Endodermal cell (in vitro differentiated cells): ENCODE data around the gene C5orf24. TPM values are rescaled to one million over a fixed set of nuclear protein-coding genes. Genes with fewer than 3 reads are reported as not detected.

Experiments
- DNase-seq: peaks from one replicate; pipeline ENCODE4 v3.0.0-alpha.2; 2017
- H3K27ac ChIP-seq: 2 replicates; pipeline ENCODE4 v1.5.1; 2013; ENCODE audit warnings: mild to moderate bottlenecking, low read depth, low read length, moderate library complexity
- H3K27me3 ChIP-seq: 2 replicates; pipeline ENCODE4 v1.6.1; 2013; ENCODE audit warnings: mild to moderate bottlenecking, low read length, moderate library complexity; ENCODE audit not compliant: insufficient read depth, control insufficient read depth, poor library complexity, severe bottlenecking
- H3K36me3 ChIP-seq: 2 replicates; pipeline ENCODE4 v1.7.0; 2013; ENCODE audit warnings: mild to moderate bottlenecking, low read length, moderate library complexity; ENCODE audit not compliant: control insufficient read depth, insufficient read depth
- H3K4me1 ChIP-seq: one replicate; pipeline ENCODE4 v1.7.0; 2013; ENCODE audit warnings: low read length; ENCODE audit not compliant: control insufficient read depth, insufficient read depth
- H3K4me3 ChIP-seq: 2 replicates; pipeline ENCODE4 v1.5.1; 2013; ENCODE audit warnings: mild to moderate bottlenecking, low read length, moderate library complexity
- H3K9ac ChIP-seq: 2 replicates; pipeline ENCODE4 v1.6.1; 2013; ENCODE audit warnings: mild to moderate bottlenecking, low read length, moderate library complexity; ENCODE audit not compliant: poor library complexity, severe bottlenecking; ENCODE audit errors: extremely low read depth
- H3K9me3 ChIP-seq: 2 replicates; pipeline ENCODE4 v1.6.1; 2013; ENCODE audit warnings: mild to moderate bottlenecking, low read length, moderate library complexity; ENCODE audit not compliant: control insufficient read depth
- H3K27ac Mint-ChIP-seq: 2 replicates; pipeline ENCODE4 v1.8.0; 2020; ENCODE audit warnings: mixed read lengths
- H3K27me3 Mint-ChIP-seq: 2 replicates; pipeline ENCODE4 v1.8.0; 2021; ENCODE audit warnings: mild to moderate bottlenecking, mixed read lengths; ENCODE audit not compliant: insufficient read depth
- H3K36me3 Mint-ChIP-seq: 2 replicates; pipeline ENCODE4 v1.8.0; 2020; ENCODE audit warnings: low read depth, mixed read lengths
- H3K4me1 Mint-ChIP-seq: 2 replicates; pipeline ENCODE4 v1.8.0; 2020; ENCODE audit warnings: mixed read lengths
- H3K4me3 Mint-ChIP-seq: 2 replicates; pipeline ENCODE4 v1.8.0; 2020; ENCODE audit warnings: mild to moderate bottlenecking, moderate library complexity, mixed read lengths
- H3K9me3 Mint-ChIP-seq: 2 replicates; pipeline ENCODE4 v1.8.0; 2020; ENCODE audit warnings: mild to moderate bottlenecking, mixed read lengths
- WGBS, 2 experiments: methylation state at CpG; one replicate each; pipeline versions ENCODE4 v1.1.5 to v1.1.7; 2013; ENCODE audit warnings: missing lambda C conversion rate in 2 of 2, mixed read lengths in 1 of 2; ENCODE audit not compliant: insufficient coverage in 1 of 2, insufficient read length in 1 of 2; 5-methylcytosine and 5-hydroxymethylcytosine counted together
- long read RNA-seq, 4 experiments: library from polyadenylated mRNA in 2 of 4; library from RNA in 1 of 4; library from capped mRNA in 1 of 4; stranded (forward) in 3 of 4; unstranded in 1 of 4; transcript quantifications; one replicate each; pipeline ENCODE4 v2.0.0, GENCODE V29; 2020 to 2021; ENCODE audit warnings: inconsistent platforms in 1 of 4
- polyA plus RNA-seq, 2 experiments: library from polyadenylated mRNA; stranded (reverse); fragments of 50-300 nt; gene quantifications; one replicate each; pipeline ENCODE4 v1.2.3, GENCODE V29; 2013
- total RNA-seq, 2 donors: library from RNA; stranded (reverse); fragmentation: NEBNext Ultra II Directional in 1 of 2; extraction: Animal tissue kit (Norgen Biotek cat#: 25700) in 1 of 2; gene quantifications; 2 replicates in 1 of 2; 3 replicates in 1 of 2; pipeline ENCODE4 v1.2.1, GENCODE V29; 2021
- TF ChIP-seq, protein P1 (sequence below): fragments of 200-600 bp; sonication (generic); conservative IDR thresholded peaks from 2 replicates; pipeline ENCODE4 v1.5.0; 2021; ENCODE audit warnings: antibody characterized with exemption, mild to moderate bottlenecking

C5orf24 gene
- total RNA-seq = 10 to 100 TPM; 33.8 to 41.0 TPM
- polyA plus RNA-seq (2013, experiment 1 of 2) = 53.6 TPM
- 52.6 TPM for polyA plus RNA-seq (2013, experiment 2 of 2)
- long read RNA-seq, experiment 1, full-length matches to known transcripts = 6 of 20 reads
- long read RNA-seq, experiment 1, partial matches to known transcripts = 0 of 20 reads
- long read RNA-seq, experiment 1, other reads (novel, unspliced or antisense) = 14 of 20 reads
- long read RNA-seq, experiment 2, full-length matches to known transcripts = 36 of 49 reads
- long read RNA-seq, experiment 2, partial matches to known transcripts = 12 of 49 reads
- long read RNA-seq, experiment 2, other reads (novel, unspliced or antisense) = 1 of 49 reads
- long read RNA-seq, experiment 3, full-length matches to known transcripts = 42 of 48 reads
- long read RNA-seq, experiment 3, partial matches to known transcripts = 0 of 48 reads
- long read RNA-seq, experiment 3, other reads (novel, unspliced or antisense) = 6 of 48 reads
- long read RNA-seq, experiment 4, partial matches to known transcripts = 0 of 1 reads
- long read RNA-seq, experiment 4, other reads (novel, unspliced or antisense) = 1 of 1 reads

DNA sequence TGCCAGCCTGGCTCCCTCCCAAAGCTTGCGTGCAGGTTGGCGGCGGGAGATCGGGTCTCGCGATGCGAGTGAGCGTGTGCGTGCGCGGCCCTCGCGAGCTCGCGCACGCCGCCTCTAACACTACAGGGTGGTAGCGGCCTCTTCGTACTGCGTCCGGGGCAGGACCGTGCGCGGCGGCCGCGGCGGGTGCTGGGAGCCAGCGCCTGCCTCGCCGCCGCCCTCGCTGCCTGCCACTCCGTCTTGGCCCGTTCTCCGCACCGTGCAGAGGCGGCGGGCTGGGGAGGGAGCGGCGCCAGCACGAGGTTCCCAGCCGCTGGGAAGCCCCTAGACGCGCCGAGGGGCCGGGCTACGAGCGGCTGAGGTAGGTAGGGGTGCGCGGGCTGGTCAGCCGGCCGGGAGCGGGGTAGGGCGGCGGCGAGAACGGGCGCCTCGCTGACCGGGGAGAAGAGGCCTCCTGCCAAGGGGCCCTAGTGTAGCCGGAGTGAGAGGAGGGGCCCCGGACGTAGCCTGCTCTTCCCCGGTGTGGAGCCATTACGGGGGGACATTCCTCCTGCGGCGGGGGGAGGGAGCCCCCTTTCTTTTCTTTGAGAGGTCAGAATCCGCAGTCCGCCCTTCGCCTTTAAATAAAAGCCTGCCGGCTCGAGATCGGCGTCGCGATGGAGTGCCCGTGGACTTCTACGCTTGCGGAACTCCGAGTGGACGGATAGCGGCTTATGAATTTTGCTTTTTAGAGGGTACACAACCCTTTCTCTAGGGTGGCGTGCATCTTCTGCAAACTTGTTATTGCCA lies at the start of gene C5orf24:
C5orf24 (plus strand) TSS at position 117 of the 789 bp plus-strand sequence. CDS start 8,933 bp downstream, outside the sequence.
- Mint-ChIP-seq H3K4me3 (peak within 1 kb of the TSS; percentile 88), H3K9me3 (no peaks in the 10 kb centered on the region), H3K4me1 (peaks cover 9% of the 10 kb centered on the region), H3K27ac (peak within 1 kb of the TSS; percentile 93), H3K36me3 (peaks cover 21% of the 10 kb centered on the region), H3K27me3 (no peaks in the 10 kb centered on the region)
- 0% methylated on average over 21 to 84 of the region's 84 CpGs for WGBS, 2 experiments
- peak within 1 kb of the TSS; percentile 84 for H3K4me3 ChIP-seq
- peaks cover 30% of the 10 kb centered on the region for H3K36me3 ChIP-seq
- H3K4me1 ChIP-seq = no peaks in the 10 kb centered on the region
- peaks cover under 1% of the 10 kb centered on the region for H3K9me3 ChIP-seq
- no peaks in the 10 kb centered on the region for H3K27me3 ChIP-seq
- peak; percentile 91 for DNase-seq
- TF ChIP-seq, protein P1, sequence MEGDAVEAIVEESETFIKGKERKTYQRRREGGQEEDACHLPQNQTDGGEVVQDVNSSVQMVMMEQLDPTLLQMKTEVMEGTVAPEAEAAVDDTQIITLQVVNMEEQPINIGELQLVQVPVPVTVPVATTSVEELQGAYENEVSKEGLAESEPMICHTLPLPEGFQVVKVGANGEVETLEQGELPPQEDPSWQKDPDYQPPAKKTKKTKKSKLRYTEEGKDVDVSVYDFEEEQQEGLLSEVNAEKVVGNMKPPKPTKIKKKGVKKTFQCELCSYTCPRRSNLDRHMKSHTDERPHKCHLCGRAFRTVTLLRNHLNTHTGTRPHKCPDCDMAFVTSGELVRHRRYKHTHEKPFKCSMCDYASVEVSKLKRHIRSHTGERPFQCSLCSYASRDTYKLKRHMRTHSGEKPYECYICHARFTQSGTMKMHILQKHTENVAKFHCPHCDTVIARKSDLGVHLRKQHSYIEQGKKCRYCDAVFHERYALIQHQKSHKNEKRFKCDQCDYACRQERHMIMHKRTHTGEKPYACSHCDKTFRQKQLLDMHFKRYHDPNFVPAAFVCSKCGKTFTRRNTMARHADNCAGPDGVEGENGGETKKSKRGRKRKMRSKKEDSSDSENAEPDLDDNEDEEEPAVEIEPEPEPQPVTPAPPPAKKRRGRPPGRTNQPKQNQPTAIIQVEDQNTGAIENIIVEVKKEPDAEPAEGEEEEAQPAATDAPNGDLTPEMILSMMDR = no peak
- peak within 1 kb of the TSS; percentile 90 for H3K9ac ChIP-seq
- peak within 1 kb of the TSS; percentile 95 for H3K27ac ChIP-seq

DNA sequence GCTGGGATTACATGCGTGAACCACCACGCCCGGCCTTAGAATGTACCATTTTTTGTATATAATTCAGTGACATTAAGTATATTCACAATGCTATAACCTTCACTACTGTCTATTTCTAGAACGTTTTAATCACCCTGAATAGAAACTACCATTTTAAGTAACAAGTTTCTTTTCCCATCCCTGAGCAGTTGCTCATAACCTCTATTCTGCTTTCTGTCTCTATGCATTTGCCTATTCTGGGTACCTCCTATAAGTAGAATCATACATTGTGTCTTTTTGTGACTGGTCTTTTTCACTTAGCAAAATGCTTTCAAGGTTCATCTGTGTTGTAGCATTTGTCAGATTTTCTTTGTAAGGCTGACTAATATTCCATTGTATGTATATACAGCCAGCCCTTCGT lies 47.3 kb upstream of the C5orf24 start:
- no peaks in the 10 kb centered on the region for H3K4me1 Mint-ChIP-seq
- no peaks in the 10 kb centered on the region for H3K9me3 Mint-ChIP-seq
- H3K4me3 Mint-ChIP-seq = no peak overlapping the region
- no peak overlapping the region for H3K4me3 ChIP-seq
- H3K27me3 ChIP-seq = no peaks in the 10 kb centered on the region
- no peaks in the 10 kb centered on the region for H3K27me3 Mint-ChIP-seq
- 92 to 94% methylated on average over 4 to 5 of the region's 5 CpGs for WGBS, 2 experiments
- no peak overlapping the region for H3K27ac ChIP-seq
- no peak overlapping the region for H3K27ac Mint-ChIP-seq
- no peaks in the 10 kb centered on the region for H3K9me3 ChIP-seq
- DNase-seq = no peak
- H3K9ac ChIP-seq = no peak overlapping the region
- H3K4me1 ChIP-seq = no peaks in the 10 kb centered on the region
- H3K36me3 Mint-ChIP-seq = peaks cover 62% of the 10 kb centered on the region
- peaks cover 80% of the 10 kb centered on the region for H3K36me3 ChIP-seq
- TF ChIP-seq, protein P1 = no peak

- H3K4me1 Mint-ChIP-seq = no peaks in the 10 kb centered on the region
- no peak overlapping the region for H3K27ac ChIP-seq
- no peaks in the 10 kb centered on the region for H3K9me3 ChIP-seq
- peak overlapping the region; percentile 1 for H3K27ac Mint-ChIP-seq
- H3K36me3 Mint-ChIP-seq = peaks cover 34% of the 10 kb centered on the region
- TF ChIP-seq, protein P1 = no peak
- no peak overlapping the region for H3K4me3 ChIP-seq
- H3K4me3 Mint-ChIP-seq = no peak overlapping the region
- no peaks in the 10 kb centered on the region for H3K27me3 Mint-ChIP-seq
- 97 to 100% methylated on average over 1 to 4 of the region's 4 CpGs for WGBS, 2 experiments
- no peak overlapping the region for H3K9ac ChIP-seq
- no peaks in the 10 kb centered on the region for H3K27me3 ChIP-seq
- no peaks in the 10 kb centered on the region for H3K4me1 ChIP-seq
- H3K9me3 Mint-ChIP-seq = no peaks in the 10 kb centered on the region
- peaks cover 86% of the 10 kb centered on the region for H3K36me3 ChIP-seq
- no peak for DNase-seq
Measured at GRCh38 chr5:134803821-134804220, 41.9 kb upstream of the C5orf24 start.
